Kidney epithelial cell (primary cell): Measurements from ENCODE around the gene TNNT2. TPM values are rescaled to one million over a fixed set of nuclear protein-coding genes. Genes with fewer than 3 reads are reported as not detected.

ENCODE experiments used
- DNase-seq: peaks from one replicate; pipeline ENCODE4 v3.0.0-alpha.2; 2010; ENCODE audit warnings: low read depth
- H3K27me3 ChIP-seq: 2 replicates; pipeline ENCODE4 v1.6.0; 2011; ENCODE audit warnings: low read length; ENCODE audit not compliant: control insufficient read depth, insufficient read depth
- H3K36me3 ChIP-seq: 2 replicates; pipeline ENCODE4 v1.5.1; 2011; ENCODE audit warnings: low read length; ENCODE audit not compliant: control insufficient read depth, insufficient read depth
- H3K4me3 ChIP-seq: 2 replicates; pipeline ENCODE4 v1.5.1; 2011; ENCODE audit warnings: low read depth, mild to moderate bottlenecking, control low read depth, low read length
- total RNA-seq: library from RNA; depleted of rRNA; stranded (reverse); fragments of >200 nt; gene quantifications from 2 replicates; pipeline ENCODE4 v1.2.3, GENCODE V29; 2015
- TF ChIP-seq, protein P1 (sequence below): IDR thresholded peaks from 2 replicates; pipeline ENCODE4 v1.5.1; 2011; ENCODE audit warnings: mild to moderate bottlenecking, moderate library complexity, low read length, control low read depth, inconsistent platforms; ENCODE audit not compliant: insufficient read depth, poor library complexity, severe bottlenecking

TNNT2 gene
- total RNA-seq, 1 donor from 2014 or later: 0.08 TPM

DNA sequence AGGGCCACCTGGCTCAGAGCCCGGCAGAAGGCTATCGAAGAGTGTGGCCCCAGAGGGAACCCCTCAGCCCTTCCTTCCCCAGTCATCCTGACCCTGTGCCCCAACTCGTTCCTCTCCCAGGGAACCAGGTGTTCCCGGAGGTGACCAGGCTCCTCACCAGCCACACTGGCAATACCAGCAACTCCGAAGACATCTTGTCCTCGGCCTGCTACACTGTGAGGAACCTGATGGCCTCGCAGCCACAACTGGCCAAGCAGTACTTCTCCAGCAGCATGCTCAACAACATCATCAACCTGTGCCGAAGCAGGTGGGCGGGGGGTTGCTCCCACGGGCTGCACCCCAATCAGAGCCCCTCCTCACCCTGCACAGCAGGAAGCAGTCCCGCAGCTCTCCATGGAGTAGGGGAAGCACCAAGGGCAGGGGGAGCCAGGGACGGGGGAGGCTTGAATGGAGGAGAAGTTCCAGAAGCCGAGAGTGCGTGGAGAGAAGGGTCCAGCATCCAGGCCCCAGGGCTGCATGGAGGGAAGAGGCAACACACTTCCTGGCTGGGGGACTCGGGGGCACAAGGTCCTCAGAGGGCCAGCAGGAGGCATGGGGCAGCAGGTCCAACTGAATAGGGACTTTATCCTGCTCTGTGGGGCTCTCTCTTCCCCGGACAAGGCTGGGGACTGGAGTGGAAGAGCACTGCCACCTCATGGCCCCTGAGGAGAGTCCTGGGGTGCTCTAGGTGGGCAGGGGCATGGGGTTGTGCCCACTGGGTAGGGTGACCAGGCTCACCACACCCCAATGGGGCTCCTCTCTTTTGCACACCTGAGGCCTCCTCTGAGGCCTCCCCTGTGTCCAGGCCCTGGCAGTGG is 52.4 kb downstream of the TNNT2 start:
- Histone ChIP-seq H3K4me3 (no peak overlapping the region), H3K36me3 (no peaks in the 10 kb centered on the region), H3K27me3 (peaks cover 7% of the 10 kb centered on the region)
- TF ChIP-seq, protein P1, sequence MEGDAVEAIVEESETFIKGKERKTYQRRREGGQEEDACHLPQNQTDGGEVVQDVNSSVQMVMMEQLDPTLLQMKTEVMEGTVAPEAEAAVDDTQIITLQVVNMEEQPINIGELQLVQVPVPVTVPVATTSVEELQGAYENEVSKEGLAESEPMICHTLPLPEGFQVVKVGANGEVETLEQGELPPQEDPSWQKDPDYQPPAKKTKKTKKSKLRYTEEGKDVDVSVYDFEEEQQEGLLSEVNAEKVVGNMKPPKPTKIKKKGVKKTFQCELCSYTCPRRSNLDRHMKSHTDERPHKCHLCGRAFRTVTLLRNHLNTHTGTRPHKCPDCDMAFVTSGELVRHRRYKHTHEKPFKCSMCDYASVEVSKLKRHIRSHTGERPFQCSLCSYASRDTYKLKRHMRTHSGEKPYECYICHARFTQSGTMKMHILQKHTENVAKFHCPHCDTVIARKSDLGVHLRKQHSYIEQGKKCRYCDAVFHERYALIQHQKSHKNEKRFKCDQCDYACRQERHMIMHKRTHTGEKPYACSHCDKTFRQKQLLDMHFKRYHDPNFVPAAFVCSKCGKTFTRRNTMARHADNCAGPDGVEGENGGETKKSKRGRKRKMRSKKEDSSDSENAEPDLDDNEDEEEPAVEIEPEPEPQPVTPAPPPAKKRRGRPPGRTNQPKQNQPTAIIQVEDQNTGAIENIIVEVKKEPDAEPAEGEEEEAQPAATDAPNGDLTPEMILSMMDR: no peak
- no peak for DNase-seq

DNA sequence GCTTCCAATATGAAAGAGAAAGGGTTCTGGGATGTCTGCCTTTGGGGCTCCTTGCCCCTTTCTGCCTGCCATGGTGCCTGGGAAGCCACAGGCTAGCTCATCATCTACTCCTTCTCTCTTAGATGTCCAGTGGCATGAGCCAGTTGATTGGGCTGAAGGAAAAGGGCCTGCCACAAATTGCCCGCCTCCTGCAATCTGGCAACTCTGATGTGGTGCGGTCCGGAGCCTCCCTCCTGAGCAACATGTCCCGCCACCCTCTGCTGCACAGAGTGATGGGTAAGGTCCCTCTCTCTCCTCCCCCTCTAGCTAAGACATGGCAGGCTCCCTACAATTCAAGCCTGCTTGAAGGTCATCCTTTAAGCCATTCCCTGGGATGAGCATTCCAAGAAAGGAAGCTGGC is 53.2 kb downstream of the TNNT2 start:
- TF ChIP-seq, protein P1: no peak
- DNase-seq: no peak
- H3K27me3 ChIP-seq: peaks cover 11% of the 10 kb centered on the region
- no peaks in the 10 kb centered on the region for H3K36me3 ChIP-seq
- H3K4me3 ChIP-seq: no peak overlapping the region

DNA sequence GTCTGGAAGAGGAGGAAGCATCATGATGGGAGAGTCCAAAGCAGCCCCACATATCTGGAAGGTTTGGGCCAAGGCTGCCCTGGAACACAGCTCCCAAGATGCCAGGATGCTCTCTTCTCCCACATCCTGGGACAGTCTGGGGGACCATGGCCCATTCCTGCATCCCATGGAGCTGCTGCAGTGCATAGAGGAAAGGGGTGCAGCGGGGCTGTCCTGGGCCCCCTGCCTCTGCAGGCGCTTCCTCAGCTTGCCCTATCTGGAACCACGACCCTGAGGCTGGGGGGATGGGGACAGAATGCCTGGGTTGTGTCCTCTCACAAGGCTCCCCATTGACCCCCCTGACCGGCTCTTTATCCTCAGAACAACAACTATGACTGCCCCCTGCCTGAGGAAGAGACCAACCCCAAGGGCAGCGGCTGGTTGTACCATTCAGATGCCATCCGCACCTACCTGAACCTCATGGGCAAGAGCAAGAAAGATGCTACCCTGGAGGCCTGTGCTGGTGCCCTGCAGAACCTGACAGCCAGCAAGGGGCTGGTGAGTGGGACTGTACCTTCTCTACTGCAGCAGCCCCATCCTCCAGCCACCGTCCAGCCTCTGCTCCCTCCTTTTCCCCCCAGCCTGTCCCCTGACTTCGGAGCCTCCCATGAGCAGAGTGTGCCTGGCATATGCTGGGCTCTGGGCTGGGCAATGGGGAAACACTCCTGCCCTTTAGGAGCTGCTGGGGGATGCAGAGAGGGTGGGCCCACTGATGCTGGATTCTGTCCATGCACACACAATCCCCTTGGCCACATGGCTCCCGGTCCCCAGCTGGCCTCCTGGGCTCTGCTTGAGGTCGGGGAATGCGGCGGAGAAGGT is 54.6 kb downstream of the TNNT2 start:
- no peak for DNase-seq
- Histone ChIP-seq H3K4me3 (no peak overlapping the region), H3K27me3 (peaks cover 11% of the 10 kb centered on the region), H3K36me3 (no peaks in the 10 kb centered on the region)
- TF ChIP-seq, protein P1: no peak

DNA sequence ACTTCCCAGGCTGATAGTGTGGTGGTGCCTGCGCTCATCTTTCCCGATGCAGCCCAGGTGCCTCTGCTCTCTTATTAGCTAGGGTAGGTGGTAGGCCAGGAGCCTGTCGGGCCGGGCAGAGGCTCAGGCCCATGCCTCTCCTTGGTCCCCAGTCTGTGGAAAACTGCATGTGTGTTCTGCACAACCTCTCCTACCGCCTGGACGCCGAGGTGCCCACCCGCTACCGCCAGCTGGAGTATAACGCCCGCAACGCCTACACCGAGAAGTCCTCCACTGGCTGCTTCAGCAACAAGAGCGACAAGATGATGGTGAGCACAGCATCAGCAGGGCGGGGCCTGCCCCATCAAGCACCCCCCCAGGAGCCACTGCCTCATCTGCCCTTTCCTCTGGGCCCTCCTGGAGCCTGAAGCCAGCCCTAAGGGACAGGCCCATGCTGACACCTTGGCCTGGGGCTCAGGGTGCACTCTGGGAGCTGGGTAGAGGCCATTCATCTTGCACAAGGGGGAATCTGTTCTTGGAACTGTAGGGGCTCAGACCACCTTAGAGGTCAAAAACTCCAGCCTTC is 55.6 kb downstream of the TNNT2 start:
- H3K36me3 ChIP-seq: no peaks in the 10 kb centered on the region
- TF ChIP-seq, protein P1: no peak

DNA sequence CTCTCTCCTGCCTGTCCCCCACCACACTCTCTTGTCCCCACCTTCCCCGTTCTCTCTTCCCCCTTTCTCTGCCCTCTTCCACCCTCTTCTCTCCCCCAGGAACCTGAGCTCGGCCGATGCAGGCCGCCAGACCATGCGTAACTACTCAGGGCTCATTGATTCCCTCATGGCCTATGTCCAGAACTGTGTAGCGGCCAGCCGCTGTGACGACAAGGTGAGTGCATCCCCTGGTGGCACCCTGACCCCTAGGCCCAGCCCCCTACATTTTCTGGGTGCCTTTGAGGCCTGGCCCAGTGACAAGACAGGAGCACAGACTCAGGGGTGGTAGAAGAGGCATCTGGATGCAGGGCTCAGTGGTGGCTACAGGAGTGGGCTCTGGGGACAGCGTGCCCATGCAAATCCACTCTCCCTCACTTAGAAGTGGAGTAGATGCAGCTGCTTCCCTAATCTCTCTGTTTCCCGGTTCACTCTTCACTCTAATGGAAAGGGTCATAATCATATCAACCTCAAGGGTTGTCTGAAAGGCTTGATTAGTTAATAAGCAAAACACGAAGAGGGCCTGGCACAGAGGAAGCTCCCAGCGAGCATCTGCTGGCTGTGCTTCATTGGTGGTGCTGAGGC is 57.2 kb downstream of the TNNT2 start:
- H3K4me3 ChIP-seq: no peak overlapping the region
- H3K27me3 ChIP-seq: peaks cover 7% of the 10 kb centered on the region
- TF ChIP-seq, protein P1: no peak
- DNase-seq: no peak
- no peaks in the 10 kb centered on the region for H3K36me3 ChIP-seq

More for the DNA sequence above, 55.6 kb downstream of the TNNT2 start:
- H3K4me3 ChIP-seq: no peak overlapping the region
- no peak for DNase-seq
- peaks cover 10% of the 10 kb centered on the region for H3K27me3 ChIP-seq
